ENCODE data around the gene RSPH1.
A peak's percentile ranks its signal among the peaks of the same experiment; 100 is the strongest.

The RSPH1 gene

DNA sequence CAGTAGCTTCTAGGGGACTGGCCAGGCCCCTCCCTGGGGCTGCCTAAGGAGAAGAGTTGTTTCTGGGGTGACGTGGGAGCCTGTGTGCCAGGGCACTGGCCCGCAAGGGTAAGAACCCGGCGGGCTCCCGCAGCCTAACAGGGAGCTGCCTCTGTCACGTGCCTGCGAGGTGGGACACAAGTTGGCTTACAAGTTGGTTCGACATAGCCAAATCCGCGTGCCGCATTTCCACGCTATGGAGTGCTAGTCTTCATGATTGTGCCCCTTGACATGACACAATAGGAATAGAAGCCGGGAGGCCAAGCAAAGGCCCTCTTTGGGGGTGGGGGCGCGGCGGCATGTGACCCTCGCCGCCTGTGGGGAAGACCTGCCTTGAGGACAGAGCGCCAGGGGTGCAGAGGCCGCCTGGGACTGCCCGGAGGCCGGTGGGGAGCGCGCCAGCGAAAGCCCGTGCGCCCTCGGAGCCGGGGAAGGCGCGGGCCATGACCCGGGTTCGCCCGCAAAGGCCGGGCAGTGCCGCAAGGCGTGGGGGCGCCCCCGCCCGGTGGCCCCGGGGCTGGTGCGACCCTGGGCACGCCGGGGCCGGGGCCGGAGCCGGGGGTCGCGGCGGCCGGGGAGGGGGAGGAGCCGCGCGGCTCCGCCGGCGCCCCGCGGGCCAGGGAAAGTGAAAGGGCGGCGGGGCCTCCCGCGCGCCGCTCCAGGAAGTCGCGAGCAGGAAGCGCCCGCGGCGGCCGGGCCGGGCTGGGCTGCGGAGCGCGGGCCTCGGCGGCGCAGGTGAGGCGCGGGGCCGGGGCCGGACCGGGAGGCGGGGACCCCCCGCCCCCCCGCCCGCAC is 17.3 kb upstream of the RSPH1 start, which contains the start of gene SLC37A1:
TSS of gene SLC37A1 (plus strand) at position 702 of the 834 bp plus-strand sequence. CDS start 4,603 bp downstream, outside the sequence.
- peak; percentile 35 for DNase-seq (ENCODE audit: low read depth)

DNA sequence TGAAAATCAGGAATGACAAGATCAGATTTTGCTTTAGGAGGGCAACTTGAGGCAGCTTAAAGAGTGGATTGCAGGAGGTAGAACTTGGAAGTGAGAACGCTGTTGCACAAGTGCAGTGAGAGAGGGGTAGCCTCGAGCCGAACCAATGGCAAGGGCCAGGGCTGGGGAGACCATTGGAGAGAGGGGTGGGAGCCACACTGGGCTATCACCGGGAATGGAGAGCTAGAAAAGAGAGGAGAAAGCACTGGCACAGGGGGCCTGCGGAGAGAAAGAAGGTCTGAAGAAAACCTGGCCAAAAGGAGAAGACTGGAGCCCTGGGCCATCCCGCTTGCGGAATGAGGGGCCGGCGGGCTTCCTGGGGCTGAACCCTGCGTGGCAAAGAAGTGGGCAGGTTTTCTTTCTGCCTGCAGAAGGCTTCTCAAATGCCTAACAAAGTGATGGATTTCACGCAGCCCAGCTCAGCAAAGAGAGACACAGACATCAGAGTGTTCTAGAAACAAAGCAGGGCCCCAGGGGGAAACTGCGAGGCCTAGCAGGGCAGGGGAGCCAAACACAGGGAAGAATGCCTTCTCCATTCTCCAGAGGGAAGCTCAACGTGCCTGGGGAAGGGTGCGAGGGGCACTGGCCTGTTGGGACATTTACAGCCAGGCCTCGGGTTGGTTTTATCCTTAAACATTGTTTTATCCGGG is 16.5 kb upstream of the RSPH1 start:
- no peak for DNase-seq (ENCODE audit: low read depth)

DNA sequence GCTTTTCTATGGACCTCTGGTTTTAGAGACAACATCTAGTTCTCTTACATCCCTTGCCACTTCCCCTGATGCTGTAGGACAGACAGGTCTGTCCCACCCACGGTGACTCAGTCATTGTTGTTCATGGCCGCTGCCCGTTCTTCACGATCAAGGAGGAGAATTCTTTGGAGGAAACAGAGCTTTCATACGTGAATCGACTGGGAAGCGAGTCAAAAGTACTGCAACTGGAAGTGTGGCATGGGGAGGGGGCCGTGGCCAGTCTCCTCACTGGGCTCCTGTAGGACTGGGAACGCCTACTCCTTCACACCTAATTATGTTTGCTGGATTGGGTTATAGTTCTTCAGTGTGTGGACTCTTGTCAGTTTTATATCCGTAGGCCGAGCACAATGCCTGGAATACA is 13.2 kb upstream of the RSPH1 start:
- DNase-seq (ENCODE audit: low read depth), result no peak

DNA sequence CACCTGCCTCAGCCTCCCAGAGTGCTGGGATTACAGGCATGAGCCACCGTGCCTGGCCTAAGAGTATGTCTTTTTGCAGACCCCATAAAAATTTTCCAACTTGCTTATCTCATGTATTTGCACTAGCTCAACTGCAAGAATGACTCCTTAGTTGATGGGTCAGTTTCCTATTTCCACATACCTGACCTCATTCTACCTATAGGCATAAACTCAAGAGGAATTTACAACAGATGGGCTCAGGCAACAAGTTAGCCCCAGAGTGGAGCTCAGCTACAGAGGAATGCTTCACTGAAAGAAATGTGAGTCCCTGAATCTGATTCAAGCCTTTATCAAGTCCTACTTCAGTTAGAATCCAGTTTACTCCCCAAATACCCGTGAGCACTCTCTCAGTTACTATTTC is 12.3 kb upstream of the RSPH1 start:
- DNase-seq (ENCODE audit: low read depth), result no peak

DNA sequence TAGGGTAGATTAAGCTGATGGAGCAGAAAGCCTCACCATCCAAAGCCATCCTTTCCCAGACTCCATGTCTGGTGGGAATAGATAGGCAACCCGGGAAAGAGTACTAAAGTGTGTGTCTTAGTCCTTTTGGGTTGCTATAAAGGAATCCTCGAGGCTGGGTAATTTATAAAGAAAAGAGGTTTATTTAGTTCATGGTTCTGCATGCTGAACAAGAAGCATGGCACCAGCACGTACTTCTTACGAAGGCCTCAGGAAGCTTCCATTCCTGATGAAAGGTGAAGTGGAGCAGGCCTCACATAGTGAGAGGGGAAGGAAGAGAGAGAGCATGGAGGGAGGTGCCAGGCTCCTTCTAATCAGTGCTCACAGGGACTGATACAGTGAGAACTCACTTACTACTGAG is 11.4 kb upstream of the RSPH1 start:
- DNase-seq (ENCODE audit: low read depth), result no peak

DNA sequence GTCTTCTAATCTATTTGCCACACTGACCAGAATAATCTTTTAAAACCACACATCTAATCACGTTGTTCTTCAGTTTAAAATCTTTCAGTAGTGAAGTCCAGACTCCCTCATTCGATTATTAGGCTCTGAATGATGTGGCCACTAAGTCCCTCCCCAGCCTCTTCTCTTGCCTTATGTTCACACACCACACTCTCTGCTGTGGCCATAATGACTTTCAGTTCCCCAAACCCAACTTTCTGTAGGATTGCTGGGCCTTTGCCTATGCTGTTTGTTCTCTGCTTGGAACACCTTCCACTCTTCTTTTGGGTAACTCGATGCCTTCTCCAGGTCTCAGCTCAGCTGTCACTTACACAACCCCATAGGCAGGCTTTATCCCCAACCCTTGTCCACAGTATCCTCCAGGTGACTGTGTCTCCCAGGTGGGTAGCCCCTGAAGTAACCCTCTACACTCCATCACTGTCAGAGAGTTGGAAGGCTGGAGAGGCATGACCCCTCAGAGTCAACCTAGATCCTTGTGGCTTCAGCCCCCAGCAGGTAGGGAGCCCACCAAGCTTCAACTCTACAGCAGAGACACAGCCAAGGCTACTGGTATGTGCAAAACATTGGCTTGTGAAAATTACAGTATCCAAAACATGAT is 9.2 kb upstream of the RSPH1 start:
- no peak for DNase-seq (ENCODE audit: low read depth)

DNA sequence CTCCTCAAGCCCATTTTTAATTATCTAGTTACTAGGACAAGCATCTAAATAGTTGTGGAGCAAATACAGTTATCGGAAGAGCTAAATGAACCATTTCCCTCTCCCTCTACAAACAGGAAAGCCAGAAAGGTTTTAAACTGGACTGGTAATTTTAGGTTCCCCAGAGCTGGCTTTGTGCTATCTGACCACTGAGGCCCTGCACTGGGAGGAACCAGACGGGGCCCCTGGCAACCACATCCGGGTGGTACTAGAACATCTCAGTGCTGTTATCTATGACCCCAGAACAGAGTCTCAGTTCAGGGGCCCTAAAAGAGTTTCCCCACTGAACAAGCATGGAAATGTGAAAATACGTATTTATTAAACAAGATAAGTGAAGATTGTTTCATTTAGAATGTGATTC is 7.7 kb upstream of the RSPH1 start:
- DNase-seq (ENCODE audit: low read depth), result no peak

DNA sequence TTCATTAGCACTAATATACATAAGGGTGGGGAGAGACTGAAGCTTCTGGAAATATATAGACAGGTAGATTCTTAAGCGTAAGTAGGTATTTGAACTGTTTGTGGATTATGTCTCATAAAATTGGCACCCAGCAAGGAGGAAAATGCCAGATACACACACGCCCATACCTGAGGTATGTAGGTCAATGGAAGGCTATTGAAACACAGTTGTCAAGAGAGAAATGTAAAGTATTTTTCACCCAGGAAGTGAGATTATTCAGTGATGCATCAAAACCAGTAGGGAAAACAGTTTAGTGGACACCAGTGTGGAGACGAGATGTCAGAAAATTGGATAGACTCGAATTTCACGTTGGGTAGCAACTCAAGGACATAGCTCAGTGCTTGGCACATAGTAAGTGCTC is 4.7 kb upstream of the RSPH1 start:
- DNase-seq (ENCODE audit: low read depth), result no peak

DNA sequence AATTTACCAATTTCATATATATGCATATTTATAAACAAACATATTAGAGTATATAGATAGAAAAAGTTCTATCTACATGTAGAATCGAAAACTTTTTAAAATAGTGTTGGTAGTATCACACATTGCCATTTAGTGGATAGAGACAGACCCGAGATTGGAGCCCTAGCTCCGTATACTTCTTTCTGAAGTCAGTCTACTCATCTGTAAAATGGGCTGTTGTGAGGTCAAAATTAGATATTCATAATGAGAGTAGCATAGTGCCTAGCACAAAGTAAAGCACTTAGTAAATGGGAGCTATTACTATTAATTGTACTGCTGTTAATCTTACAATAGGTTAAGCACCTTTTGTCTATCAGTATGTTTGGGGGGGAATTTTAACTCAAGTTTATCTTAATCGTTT is 4.2 kb upstream of the RSPH1 start:
- no peak for DNase-seq (ENCODE audit: low read depth)

DNA sequence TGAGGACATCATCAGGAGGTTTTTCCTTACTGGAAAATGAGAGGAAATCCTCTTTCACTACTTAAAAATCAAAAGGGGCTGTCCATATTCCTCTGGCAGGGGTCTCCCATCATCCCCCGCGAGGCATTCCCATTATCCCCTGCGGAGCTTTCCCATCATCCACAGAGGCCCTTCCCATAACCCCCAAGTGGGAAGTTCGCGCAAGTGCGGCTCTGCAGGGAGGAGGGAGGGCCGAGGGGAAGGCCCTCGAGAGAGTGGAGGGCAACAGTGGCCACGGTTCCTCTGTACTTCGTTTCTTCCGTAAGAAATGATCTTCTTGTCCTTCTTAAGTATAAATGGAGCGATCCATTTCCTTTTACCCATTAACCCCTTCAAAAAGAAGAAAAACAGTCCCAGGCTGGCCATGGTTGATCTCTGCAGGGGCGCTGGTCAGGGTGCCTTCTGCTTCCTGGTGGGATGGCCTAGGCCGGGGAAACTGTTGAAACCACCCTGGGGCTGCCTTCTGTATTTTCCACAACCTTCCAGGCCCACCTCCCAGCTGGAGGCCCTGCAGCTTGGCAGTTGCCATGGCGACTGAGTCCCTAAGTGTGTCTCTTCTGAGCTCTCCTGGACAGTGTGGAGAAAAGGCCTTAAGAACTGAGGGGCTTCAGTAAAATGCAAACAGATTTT is 3.6 kb upstream of the RSPH1 start:
- DNase-seq (ENCODE audit: low read depth), result no peak

DNA sequence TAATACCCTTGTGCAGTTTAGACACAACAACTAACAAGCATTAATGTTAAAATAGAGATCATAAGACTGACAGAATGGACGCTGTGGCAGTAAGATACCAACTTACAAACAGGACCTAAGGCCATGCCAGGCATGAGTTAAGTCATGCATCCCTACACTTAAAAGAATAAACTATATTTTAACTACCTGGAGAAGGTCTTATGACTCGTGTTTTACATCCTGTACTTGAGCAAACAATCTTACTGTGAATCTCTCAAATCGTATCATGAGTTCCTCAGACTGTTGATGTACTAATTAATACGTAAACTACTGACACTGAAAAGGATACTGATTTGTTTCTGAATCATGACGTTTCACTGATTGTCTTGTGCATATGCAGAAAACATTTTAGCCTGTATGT is 2.0 kb upstream of the RSPH1 start:
- no peak for DNase-seq (ENCODE audit: low read depth)

DNA sequence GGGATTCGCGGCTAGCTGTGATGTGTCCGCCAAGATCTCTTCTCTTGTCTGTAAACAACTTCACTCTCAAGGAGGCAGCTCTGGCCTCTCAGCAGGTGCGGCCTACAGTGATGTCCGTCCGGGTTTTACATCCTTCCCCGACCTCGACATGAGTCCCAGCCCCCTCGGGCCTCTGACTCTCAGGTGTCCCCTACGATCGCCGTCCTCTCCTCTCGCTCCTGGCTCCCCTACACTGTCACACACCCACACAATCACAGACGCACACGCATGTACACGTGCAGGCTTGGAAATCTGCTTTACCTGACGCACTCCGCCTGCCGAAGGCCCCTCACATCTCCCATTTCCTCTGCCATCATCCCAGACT is 797 bp upstream of the RSPH1 start:
- DNase-seq (ENCODE audit: low read depth), result no peak

DNA sequence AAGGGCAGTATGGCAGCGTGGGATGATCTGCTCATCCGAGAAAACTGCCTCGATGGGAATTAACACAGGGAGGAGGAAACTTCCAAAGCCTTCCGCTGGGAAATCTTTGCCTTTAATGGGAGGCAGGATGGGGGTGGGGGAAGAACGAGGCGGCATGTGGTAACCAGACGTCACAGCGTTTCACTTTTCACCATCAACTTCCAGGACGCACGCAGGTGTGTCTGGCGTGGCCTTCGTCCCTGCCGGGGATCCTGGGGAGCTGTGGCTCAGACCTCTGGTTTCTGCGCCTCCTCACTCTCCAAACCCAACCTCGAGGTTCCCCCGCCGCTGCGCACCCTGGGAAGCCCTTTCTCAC is 282 bp downstream of the RSPH1 start:
- DNase-seq (ENCODE audit: low read depth), result no peak

DNA sequence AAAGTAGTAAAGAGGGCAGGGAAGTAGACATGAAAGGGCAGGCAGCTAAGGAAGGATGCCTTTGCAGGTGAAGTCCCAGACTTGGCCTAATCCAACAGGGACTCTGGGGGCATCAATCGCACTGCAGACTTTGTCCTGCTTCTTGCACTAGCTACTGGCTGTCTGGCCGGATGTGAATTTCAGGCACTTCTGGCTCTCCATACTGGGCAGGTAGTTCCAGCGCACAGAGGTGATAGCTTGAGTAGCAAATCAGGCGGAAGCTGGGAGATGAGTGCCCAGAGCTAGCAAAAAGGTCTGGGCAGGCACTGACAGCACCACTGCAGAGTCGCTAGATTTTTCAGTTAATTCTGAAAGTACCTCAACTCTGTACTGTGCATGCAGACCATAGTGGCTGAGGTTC is 997 bp downstream of the RSPH1 start:
- DNase-seq (ENCODE audit: low read depth), result no peak

DNA sequence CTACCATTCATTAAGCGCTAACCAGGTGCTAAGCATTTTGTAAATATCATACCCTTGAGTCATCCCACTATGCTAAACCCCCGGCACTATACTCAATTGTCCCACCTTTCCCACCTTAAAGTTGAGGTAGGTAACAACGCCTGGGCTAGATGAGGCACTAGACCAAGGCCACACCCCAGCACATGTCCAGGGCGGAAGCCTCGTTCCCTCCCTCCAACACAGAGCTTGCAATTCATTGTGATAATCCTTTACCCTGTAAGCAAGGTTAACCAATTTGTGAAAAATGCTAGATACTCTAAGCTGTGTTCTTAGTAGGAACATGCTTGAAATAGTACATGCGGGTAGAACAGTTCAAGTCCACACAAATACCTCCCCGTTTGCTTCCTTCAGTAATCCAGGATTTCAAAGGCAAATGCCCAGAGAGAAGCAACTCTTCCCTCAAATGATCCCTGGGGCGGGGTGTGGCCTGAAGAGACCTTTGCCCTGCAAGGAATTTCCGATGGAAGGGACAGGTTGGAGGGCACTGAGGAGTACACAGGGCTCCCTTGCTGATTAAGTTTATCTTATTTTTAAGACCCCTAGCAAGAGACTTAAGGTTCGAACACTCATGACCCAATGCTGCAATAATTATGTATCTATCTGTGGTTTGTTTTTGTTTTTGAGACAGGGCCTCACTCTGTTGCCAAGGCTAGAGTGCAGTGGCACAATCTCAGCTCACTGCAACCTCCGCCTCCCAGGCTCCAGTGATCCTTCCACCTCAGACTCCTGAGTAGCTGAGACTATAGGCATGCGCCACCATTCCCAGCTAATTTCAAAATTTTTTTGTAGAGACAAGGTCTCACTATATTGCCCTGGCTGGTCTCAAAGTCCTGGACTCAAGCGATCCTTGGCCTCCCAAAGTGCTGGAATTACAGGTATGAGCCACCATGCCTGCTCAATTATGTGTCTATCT is 2.6 kb downstream of the RSPH1 start:
- no peak for DNase-seq (ENCODE audit: low read depth)

DNA sequence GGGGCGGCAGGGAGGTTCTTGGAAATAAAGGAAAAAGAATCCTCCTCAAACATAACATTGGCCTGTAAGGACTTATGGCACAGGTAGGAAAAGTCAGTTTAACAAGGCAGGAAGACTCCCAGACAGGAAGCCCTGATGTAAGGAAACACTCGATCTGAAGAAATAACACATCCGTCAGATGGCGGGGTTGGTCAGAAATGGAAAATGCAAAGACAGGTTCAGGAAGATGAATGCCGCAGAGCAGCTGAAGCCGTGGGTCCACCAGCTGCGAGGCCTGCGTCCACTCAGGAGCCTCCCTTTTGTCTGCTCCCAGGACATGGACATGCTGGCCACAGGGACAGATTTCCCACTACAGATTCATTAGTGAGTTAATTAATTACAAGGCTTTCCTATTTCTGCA is 3.8 kb downstream of the RSPH1 start:
- no peak for DNase-seq (ENCODE audit: low read depth)

DNA sequence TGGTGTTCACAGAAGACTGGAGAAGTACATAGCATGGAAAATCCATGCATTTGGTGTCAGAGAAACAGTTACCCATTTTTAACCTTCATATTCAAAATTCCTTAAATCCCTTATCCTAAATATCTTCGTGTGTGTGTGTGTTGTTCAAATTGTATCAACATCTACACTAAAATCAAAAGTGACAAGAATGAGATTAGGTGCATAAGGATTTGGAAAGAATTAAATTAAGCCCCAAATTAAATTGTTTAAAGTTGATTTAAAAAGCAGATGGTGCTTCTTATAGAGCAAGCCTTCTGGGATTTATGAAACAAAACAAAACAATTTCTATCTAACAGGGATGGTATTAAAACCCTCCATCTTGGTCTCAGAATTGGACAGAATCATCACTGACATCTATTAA is 4.7 kb downstream of the RSPH1 start:
- no peak for DNase-seq (ENCODE audit: low read depth)

DNA sequence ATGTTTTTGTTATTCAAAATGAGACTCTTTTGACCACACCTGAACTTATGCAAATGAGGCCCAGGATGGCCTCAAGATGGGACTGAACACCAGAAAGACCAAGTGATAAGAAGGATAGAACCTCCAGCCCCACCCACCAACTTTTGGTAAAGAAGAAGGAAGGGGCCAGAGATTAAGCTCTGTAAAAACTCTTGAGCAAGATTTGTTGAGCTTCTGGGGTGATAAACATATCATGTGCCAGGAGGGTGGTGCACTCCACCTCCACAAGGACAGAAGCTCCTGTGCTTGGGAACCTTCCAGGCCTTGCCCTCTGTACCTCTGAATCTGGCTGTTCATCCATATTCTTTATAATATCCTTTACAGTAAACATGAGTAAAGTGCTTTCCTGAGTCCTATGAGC is 5.3 kb downstream of the RSPH1 start:
- no peak for DNase-seq (ENCODE audit: low read depth)

DNA sequence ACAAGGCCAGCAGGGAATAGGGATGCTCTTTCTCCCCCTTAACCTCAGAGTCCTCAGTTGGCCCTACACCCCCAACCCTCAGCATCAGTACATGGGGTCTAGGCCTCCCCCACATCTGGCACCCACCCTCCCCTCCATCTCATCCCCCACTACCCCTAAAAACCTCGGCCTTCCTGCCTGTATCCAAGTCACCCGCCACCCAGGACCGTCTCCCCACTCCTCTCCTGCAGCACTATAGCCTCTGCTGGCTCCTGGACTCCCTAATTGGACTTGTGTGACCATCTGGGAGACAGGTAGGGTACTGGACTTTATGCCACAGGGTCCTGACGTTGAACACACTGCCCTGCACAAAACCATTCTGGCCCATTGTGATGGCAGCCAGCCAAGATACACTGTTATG is 6.0 kb downstream of the RSPH1 start:
- DNase-seq (ENCODE audit: low read depth), result no peak

DNA sequence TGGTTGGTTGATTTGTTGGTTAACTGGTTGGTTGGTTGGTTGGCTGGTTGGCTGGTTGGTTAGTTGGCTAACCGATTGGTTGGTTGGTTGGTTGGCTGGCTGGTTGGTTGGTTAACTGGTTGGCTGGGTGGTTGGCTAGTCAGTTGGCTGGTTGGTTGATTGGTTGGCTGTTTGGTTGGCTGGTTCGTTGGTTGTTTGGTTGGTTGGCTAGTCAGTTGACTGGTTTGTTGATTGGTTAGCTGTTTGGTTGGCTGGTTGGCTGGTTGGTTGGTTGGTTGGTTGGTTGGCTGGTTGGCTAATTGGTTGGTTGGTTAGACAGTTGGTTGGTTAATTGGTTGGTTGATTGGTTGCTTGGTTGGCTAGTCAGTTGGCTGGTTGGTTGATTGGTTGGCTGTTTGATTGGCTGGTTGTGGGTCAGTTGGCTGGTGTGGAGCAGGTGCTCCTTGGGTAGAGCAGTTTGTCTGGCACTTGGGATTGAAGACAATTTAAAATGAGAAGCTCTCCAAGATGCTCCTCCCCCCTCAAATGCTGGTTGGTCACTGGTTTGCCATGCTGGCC is 6.9 kb downstream of the RSPH1 start:
- no peak for DNase-seq (ENCODE audit: low read depth)

DNA sequence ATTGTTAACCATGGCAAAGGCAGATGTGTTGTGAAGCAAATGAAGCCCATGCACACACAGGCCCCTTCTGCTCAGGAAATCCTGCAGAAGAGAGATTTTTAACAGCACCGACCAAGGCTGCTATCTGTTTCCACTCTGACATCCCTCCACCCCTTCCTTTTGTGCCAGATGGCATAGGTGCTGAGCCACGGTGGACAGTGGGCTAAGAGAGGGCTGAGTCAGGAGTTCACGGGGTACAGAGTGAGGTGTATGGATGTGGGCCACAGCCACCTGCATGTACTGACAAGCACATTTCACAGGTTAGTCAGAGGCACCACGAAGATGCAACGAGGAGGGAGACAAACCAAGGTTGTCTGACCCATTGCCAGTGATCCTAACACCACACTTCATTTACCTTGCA is 9.5 kb downstream of the RSPH1 start:
- no peak for DNase-seq (ENCODE audit: low read depth)
